A549 (cell line): ENCODE data around the gene SGCD.

Experiments used
- EP300 ChIP-seq, 2 experiments: fragments of >200 bp; sonication (Bioruptor Twin); formaldehyde crosslinking; IDR thresholded peaks; 2 replicates in 1 of 2; 3 replicates in 1 of 2; pipeline ENCODE4 v1.6.1; 2016 to 2017
- NFE2L2 ChIP-seq: fragments of 150-350 bp; conservative IDR thresholded peaks from 2 replicates; pipeline ENCODE4 v1.6.1; 2014; ENCODE audit warnings: low read length
- POLR2A ChIP-seq: IDR thresholded peaks from 2 replicates; pipeline ENCODE4 v1.6.1; 2012; ENCODE audit warnings: mild to moderate bottlenecking, low read length
- TF ChIP-seq, protein P1 (sequence below): fragments of >200 bp; sonication (Bioruptor Twin); formaldehyde crosslinking; IDR thresholded peaks from 3 replicates; pipeline ENCODE4 v1.5.1; 2016

DNA sequence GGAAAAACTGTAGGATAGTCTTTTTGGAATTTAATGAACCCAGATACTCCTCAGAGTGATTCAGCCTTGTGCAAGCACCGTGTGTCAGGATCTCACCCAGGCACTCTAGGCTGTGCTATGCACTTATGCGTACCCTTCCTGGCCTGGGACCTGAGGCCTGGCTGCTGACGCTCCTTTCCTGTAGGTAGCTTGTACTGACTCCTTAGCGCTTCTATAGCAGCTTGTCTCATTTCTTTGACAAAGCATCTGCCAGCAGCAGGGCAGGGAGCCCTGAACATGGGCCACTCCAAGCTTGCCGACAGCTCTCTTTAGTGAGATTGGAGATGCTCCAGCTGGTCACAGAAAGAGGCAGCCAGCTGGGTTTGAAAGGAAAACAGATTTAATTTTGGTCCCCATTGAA lies 147.3 kb downstream of the SGCD start:
- no peak for TF ChIP-seq EP300 (IDR thresholded peaks at IDR 0.05)
- TF ChIP-seq POLR2A = no peak
- no peak for TF ChIP-seq NFE2L2
- TF ChIP-seq, protein P1, sequence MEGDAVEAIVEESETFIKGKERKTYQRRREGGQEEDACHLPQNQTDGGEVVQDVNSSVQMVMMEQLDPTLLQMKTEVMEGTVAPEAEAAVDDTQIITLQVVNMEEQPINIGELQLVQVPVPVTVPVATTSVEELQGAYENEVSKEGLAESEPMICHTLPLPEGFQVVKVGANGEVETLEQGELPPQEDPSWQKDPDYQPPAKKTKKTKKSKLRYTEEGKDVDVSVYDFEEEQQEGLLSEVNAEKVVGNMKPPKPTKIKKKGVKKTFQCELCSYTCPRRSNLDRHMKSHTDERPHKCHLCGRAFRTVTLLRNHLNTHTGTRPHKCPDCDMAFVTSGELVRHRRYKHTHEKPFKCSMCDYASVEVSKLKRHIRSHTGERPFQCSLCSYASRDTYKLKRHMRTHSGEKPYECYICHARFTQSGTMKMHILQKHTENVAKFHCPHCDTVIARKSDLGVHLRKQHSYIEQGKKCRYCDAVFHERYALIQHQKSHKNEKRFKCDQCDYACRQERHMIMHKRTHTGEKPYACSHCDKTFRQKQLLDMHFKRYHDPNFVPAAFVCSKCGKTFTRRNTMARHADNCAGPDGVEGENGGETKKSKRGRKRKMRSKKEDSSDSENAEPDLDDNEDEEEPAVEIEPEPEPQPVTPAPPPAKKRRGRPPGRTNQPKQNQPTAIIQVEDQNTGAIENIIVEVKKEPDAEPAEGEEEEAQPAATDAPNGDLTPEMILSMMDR = no peak
